Measurements from ENCODE around the gene TMC5.

- TF ChIP-seq CTCF (IDR thresholded peaks at IDR 0.05; ENCODE audit: extremely low read depth in 1 of 2, insufficient read depth in 1 of 2, low read depth in 1 of 2, low read length in 2 of 2) (no peak), FOS (IDR thresholded peaks at IDR 0.05; ENCODE audit: borderline replicate concordance, insufficient read depth, low read length) (no peak), EZH2 (IDR thresholded peaks at IDR 0.05; ENCODE audit: borderline replicate concordance, low read depth, low read length, severe bottlenecking) (no peak), POLR2AphosphoS5 (IDR thresholded peaks at IDR 0.05; ENCODE audit: insufficient read depth, low read depth, low read length) (no peak), POLR2A (IDR thresholded peaks at IDR 0.05; ENCODE audit: low read depth, low read length) (no peak), JUN (IDR thresholded peaks at IDR 0.05; ENCODE audit: borderline replicate concordance, insufficient read depth, insufficient read length, low read depth) (no peak)
Observed at GRCh38 chr16:19380328-19380727, 37.4 kb upstream of the TMC5 start.
